Measurements from ENCODE around the gene SRGAP1. TPM values are rescaled to one million over a fixed set of nuclear protein-coding genes. Genes with fewer than 3 reads are reported as not detected.
"Not testable (repeated sequence)": the region's sequence is repeated elsewhere in the genome, so short reads cannot be mapped to it uniquely, and the experiment has no call there.

The SRGAP1 gene
- total RNA-seq, 1 experiment from 2014 or later: 28.3 TPM

GRCh38 chr12:64066776-64067175 lies 222.3 kb downstream of the SRGAP1 start:
- TF ChIP-seq CTCF (IDR thresholded peaks at IDR 0.05; ENCODE audit: unreplicated experiment): no peak
- no TSS peak for BruUV-seq (replicated peaks)
- Mint-ChIP-seq H3K27me3 (ENCODE audit: unreplicated experiment) (no peaks in the 10 kb centered on the region), H3K4me1 (ENCODE audit: low read depth, unreplicated experiment) (no peaks in the 10 kb centered on the region), H3K36me3 (ENCODE audit: insufficient read depth, unreplicated experiment) (no peaks in the 10 kb centered on the region), H3K9me3 (ENCODE audit: low read depth, unreplicated experiment) (no peaks in the 10 kb centered on the region), H3K4me3 (ENCODE audit: low read depth, unreplicated experiment) (no peak overlapping the region), H3K27ac (ENCODE audit: unreplicated experiment) (no peak overlapping the region)
- no peak for DNase-seq
- intact Hi-C loops (cut with micrococcal nuclease; ENCODE audit: unreplicated experiment): no loop called here
- CTCF ChIA-PET: no interaction called here

DNA sequence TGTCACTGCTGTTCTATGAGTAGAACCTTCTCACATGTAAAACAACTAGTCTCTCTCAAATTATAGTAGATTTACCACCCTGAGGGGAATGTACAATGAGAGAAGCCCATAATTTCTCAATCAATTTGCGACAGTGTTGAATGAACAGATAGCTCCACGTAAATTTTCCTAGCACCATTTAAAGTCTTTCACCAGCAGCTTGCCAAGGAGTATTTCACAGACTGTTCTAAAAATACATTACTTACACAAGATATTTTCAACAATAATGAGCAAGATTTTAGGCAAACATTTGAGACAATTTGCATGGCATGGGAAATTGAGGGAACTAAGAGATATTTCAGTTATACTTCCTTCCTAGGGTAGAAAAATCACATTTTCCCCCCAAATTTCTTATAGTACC lies 226.0 kb downstream of the SRGAP1 start:
- no peak for TF ChIP-seq CTCF (IDR thresholded peaks at IDR 0.05; ENCODE audit: unreplicated experiment)
- intact Hi-C loops (cut with micrococcal nuclease; ENCODE audit: unreplicated experiment): no loop called here
- H3K27me3 Mint-ChIP-seq (ENCODE audit: unreplicated experiment): no peaks in the 10 kb centered on the region
- no peaks in the 10 kb centered on the region for H3K4me1 Mint-ChIP-seq (ENCODE audit: low read depth, unreplicated experiment)
- H3K4me3 Mint-ChIP-seq (ENCODE audit: low read depth, unreplicated experiment): no peak overlapping the region
- DNase-seq: no peak
- CTCF ChIA-PET: no interaction called here
- H3K36me3 Mint-ChIP-seq (ENCODE audit: insufficient read depth, unreplicated experiment): no peaks in the 10 kb centered on the region
- BruUV-seq (replicated peaks): no TSS peak
- H3K27ac Mint-ChIP-seq (ENCODE audit: unreplicated experiment): no peak overlapping the region
- no peaks in the 10 kb centered on the region for H3K9me3 Mint-ChIP-seq (ENCODE audit: low read depth, unreplicated experiment)

GRCh38 chr12:64072916-64073575 lies 228.5 kb downstream of the SRGAP1 start:
- intact Hi-C loops (cut with micrococcal nuclease; ENCODE audit: unreplicated experiment): no loop called here
- no peak overlapping the region for H3K27ac Mint-ChIP-seq (ENCODE audit: unreplicated experiment)
- no TSS peak for BruUV-seq (replicated peaks)
- H3K4me1 Mint-ChIP-seq (ENCODE audit: low read depth, unreplicated experiment): no peaks in the 10 kb centered on the region
- TF ChIP-seq CTCF (IDR thresholded peaks at IDR 0.05; ENCODE audit: unreplicated experiment): no peak
- DNase-seq: no peak
- no peaks in the 10 kb centered on the region for H3K9me3 Mint-ChIP-seq (ENCODE audit: low read depth, unreplicated experiment)
- CTCF ChIA-PET: no interaction called here
- H3K27me3 Mint-ChIP-seq (ENCODE audit: unreplicated experiment): no peaks in the 10 kb centered on the region
- H3K36me3 Mint-ChIP-seq (ENCODE audit: insufficient read depth, unreplicated experiment): no peaks in the 10 kb centered on the region
- H3K4me3 Mint-ChIP-seq (ENCODE audit: low read depth, unreplicated experiment): no peak overlapping the region

DNA sequence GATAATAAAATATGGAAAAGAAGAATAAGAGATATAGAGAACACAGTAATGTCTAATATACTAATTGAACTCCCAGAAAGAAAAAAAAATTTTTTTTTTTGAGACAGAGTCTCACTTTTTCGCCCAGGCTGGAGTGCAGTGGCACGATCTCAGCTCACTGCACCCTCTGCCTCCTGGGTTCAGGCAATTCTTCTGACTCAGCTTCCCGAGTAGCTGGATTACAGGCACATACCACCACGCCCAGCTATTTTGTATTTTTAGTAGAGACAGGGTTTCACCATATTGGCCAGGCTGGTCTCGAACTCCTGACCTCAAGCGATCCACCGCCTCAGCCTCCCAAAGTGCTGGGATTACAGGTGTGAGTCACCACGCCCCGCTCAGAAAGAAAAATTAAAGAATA lies 232.1 kb downstream of the SRGAP1 start:
- H3K4me3 Mint-ChIP-seq (ENCODE audit: low read depth, unreplicated experiment); H3K27ac Mint-ChIP-seq (ENCODE audit: unreplicated experiment); H3K36me3 Mint-ChIP-seq (ENCODE audit: insufficient read depth, unreplicated experiment); BruUV-seq (replicated peaks); DNase-seq; H3K9me3 Mint-ChIP-seq (ENCODE audit: low read depth, unreplicated experiment); intact Hi-C loops (cut with micrococcal nuclease; ENCODE audit: unreplicated experiment); H3K27me3 Mint-ChIP-seq (ENCODE audit: unreplicated experiment): not testable (repeated sequence)
- peaks cover 15% of the 10 kb centered on the region for H3K4me1 Mint-ChIP-seq (ENCODE audit: low read depth, unreplicated experiment)
- CTCF ChIA-PET: interaction anchor here (0.6 to 1.2 kb wide), 2 partner anchors 12 to 37 kb away, joined by 3 read pairs; no protein-coding TSS in a partner anchor

DNA sequence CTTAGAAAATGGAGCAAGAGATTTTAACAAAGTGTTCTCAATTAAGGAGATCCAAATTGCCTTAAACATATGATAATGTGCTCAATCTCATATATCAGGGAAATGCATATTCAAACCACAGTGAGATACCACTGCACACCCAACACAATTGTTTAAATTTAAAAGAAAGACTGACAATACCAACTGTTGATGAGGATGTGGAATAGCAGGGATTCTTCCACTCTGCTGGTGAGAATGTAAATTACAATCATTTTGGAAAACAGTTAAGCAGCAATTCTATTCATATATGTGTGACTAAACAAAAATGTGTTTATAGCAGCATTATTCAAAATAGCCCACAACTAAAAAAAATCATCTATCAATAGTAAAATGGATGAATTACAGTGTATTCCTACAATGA lies 233.4 kb downstream of the SRGAP1 start:
- DNase-seq: no peak
- H3K9me3 Mint-ChIP-seq (ENCODE audit: low read depth, unreplicated experiment): no peaks in the 10 kb centered on the region
- TF ChIP-seq CTCF (IDR thresholded peaks at IDR 0.05; ENCODE audit: unreplicated experiment): peak; percentile 31
- no peak overlapping the region for H3K4me3 Mint-ChIP-seq (ENCODE audit: low read depth, unreplicated experiment)
- BruUV-seq (replicated peaks): no TSS peak
- no peak overlapping the region for H3K27ac Mint-ChIP-seq (ENCODE audit: unreplicated experiment)
- H3K27me3 Mint-ChIP-seq (ENCODE audit: unreplicated experiment): no peaks in the 10 kb centered on the region
- H3K36me3 Mint-ChIP-seq (ENCODE audit: insufficient read depth, unreplicated experiment): peaks cover 9% of the 10 kb centered on the region
- intact Hi-C loops (cut with micrococcal nuclease; ENCODE audit: unreplicated experiment): no loop called here
- H3K4me1 Mint-ChIP-seq (ENCODE audit: low read depth, unreplicated experiment): peaks cover 15% of the 10 kb centered on the region
- CTCF ChIA-PET: no interaction called here
